DND-41 (cell line): ENCODE measurements around the gene C2CD2.

Experiments
- ATAC-seq: fragments of 200-7000 bp; cut with Tn5 transposase; 3 replicates; pipeline ENCODE4 v1.9.1; 2021; ENCODE audit warnings: low read depth; ENCODE audit not compliant: insufficient read depth
- DNase-seq: peaks from one replicate; pipeline ENCODE4 v3.0.0-alpha.2; 2020
- H2AFZ ChIP-seq: 2 replicates; pipeline ENCODE4 v1.6.0; 2012; ENCODE audit warnings: low read depth, low read length
- H3K27ac ChIP-seq: 2 replicates; pipeline ENCODE4 v1.5.1; 2012; ENCODE audit warnings: low read length, inconsistent platforms
- H3K27me3 ChIP-seq: fragments of 200-600 bp; sonication (generic); 2 replicates; pipeline ENCODE4 v1.6.0; 2012; ENCODE audit warnings: low read length, mild to moderate bottlenecking, inconsistent platforms; ENCODE audit not compliant: insufficient read depth, poor library complexity
- H3K36me3 ChIP-seq: 2 replicates; pipeline ENCODE4 v1.5.1; 2012; ENCODE audit warnings: low read length, inconsistent platforms; ENCODE audit not compliant: insufficient read depth
- H3K4me1 ChIP-seq: 2 replicates; pipeline ENCODE4 v1.5.1; 2012; ENCODE audit warnings: mild to moderate bottlenecking, low read length; ENCODE audit not compliant: insufficient read depth
- H3K4me2 ChIP-seq: 2 replicates; pipeline ENCODE4 v1.6.0; 2012; ENCODE audit warnings: mild to moderate bottlenecking, moderate library complexity, low read length, inconsistent platforms; ENCODE audit not compliant: insufficient read depth
- H3K4me3 ChIP-seq, 2 experiments: fragments of 200-600 bp in 1 of 2; shearing (Covaris generic) in 1 of 2; 2 replicates each; pipeline ENCODE4 v1.5.1; 2012 to 2016; ENCODE audit warnings: inconsistent platforms in 2 of 2, low read length in 2 of 2, mild to moderate bottlenecking in 2 of 2, low read depth in 1 of 2, moderate library complexity in 1 of 2
- H3K79me2 ChIP-seq: 2 replicates; pipeline ENCODE4 v1.6.0; 2012; ENCODE audit warnings: low read length, inconsistent platforms; ENCODE audit not compliant: insufficient read depth
- H3K9ac ChIP-seq: 2 replicates; pipeline ENCODE4 v1.6.0; 2012; ENCODE audit warnings: low read depth, mild to moderate bottlenecking, inconsistent platforms, low read length, moderate library complexity
- H3K9me3 ChIP-seq: 2 replicates; pipeline ENCODE4 v1.5.1; 2012; ENCODE audit warnings: low read length, moderate library complexity, mild to moderate bottlenecking, inconsistent platforms; ENCODE audit not compliant: insufficient read depth, severe bottlenecking
- H4K20me1 ChIP-seq: 2 replicates; pipeline ENCODE4 v1.6.0; 2012; ENCODE audit warnings: low read length; ENCODE audit not compliant: insufficient read depth
- EZH2 ChIP-seq: IDR thresholded peaks from 3 replicates; pipeline ENCODE4 v1.6.1; 2012; ENCODE audit warnings: borderline replicate concordance, low read depth, mild to moderate bottlenecking, moderate library complexity, low read length, inconsistent platforms; ENCODE audit not compliant: severe bottlenecking
- TF ChIP-seq, protein P1 (sequence below): IDR thresholded peaks from 2 replicates; pipeline ENCODE4 v1.5.1; 2012; ENCODE audit warnings: borderline replicate concordance, low read length, moderate library complexity, mild to moderate bottlenecking; ENCODE audit not compliant: poor library complexity, severe bottlenecking; ENCODE audit errors: extremely low read depth

C2CD2 gene

DNA sequence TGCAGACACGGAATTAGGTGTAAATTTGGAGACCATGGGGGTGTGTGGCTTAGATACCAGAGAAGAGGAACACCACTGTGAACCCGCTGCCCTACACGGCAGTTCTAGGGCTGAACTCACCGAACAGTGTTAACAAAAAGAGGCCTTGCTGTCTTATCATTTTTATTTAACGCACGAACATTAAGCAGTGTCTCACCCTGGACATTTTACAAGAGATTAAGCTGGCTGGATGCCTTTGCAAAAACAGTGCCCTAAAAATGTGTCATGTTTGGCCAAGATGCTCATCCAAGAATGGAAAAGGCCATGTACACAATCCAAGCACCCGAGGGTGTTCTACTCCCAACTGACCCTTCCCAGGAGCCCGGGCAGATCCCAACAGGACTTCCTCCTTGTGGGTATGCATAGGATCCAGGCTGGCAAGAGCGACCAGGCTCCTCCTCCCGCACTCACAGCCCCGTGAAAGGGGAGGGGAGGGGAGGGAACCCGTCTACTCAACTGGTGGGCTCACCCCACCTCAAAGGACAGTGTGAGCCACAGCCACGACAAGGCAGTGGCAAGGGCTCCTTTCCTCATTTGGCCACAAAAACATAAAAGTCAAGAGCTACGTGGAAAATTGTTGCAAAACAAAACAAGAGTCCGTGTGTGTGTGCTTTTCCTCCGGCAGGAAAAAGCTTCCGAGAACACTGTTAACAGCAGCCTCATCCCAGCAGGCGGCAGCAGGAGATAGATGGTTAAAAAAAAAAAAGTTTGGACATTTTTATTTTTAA, 20.3 kb downstream of the C2CD2 start:
- Histone ChIP-seq H2AFZ (no peak overlapping the region), H3K4me3 (no peak overlapping the region), H3K9me3 (no peaks in the 10 kb centered on the region), H3K27ac (no peak overlapping the region), H4K20me1 (no peaks in the 10 kb centered on the region), H3K27me3 (no peaks in the 10 kb centered on the region), H3K9ac (no peak overlapping the region), H3K36me3 (no peaks in the 10 kb centered on the region), H3K79me2 (no peaks in the 10 kb centered on the region), H3K4me1 (peaks cover 8% of the 10 kb centered on the region), H3K4me2 (no peak overlapping the region)
- TF ChIP-seq, protein P1, sequence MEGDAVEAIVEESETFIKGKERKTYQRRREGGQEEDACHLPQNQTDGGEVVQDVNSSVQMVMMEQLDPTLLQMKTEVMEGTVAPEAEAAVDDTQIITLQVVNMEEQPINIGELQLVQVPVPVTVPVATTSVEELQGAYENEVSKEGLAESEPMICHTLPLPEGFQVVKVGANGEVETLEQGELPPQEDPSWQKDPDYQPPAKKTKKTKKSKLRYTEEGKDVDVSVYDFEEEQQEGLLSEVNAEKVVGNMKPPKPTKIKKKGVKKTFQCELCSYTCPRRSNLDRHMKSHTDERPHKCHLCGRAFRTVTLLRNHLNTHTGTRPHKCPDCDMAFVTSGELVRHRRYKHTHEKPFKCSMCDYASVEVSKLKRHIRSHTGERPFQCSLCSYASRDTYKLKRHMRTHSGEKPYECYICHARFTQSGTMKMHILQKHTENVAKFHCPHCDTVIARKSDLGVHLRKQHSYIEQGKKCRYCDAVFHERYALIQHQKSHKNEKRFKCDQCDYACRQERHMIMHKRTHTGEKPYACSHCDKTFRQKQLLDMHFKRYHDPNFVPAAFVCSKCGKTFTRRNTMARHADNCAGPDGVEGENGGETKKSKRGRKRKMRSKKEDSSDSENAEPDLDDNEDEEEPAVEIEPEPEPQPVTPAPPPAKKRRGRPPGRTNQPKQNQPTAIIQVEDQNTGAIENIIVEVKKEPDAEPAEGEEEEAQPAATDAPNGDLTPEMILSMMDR = no peak
- no peak for TF ChIP-seq EZH2
- no peak for ATAC-seq
- no peak for DNase-seq

DNA sequence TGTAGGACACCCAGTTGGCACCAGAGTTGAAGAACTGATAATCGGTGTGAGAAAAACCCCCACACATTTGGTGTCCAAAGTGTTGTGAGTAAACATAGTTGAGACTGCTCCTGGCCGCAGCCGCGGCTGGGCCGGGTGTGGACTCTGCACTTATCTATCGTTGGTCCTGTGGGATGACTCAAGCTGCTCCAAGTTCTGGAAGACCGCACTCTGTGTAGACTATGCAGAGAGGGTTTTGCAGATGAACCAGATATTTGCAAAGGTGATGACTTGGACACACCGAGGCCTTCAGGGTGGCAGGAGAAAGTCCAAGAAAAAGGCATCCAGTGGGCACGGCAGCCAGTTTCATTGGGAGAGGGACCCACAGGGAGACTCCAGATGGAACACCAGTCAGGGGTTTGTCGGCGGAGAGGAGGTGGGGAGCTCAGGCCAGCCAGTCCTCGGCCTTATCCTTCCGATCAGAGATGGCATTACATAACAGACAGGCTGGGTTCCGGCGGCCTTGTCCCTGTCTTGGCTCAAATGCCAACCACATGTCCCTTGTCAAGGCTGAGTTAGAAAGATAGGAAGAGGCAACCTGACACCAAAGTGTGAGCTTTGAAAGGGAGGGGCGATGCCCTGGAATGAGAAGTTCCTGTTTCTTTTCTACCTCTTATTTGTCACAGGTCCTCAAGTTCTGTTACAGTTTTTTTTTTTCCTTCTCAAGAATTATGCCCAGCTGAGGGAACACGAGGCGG, 21.1 kb downstream of the C2CD2 start:
- Histone ChIP-seq H3K9ac (no peak overlapping the region), H4K20me1 (no peaks in the 10 kb centered on the region), H3K36me3 (no peaks in the 10 kb centered on the region), H3K27me3 (no peaks in the 10 kb centered on the region), H3K4me3 (no peak overlapping the region), H3K9me3 (no peaks in the 10 kb centered on the region), H3K4me1 (peaks cover 13% of the 10 kb centered on the region), H3K4me2 (no peak overlapping the region), H3K27ac (no peak overlapping the region), H2AFZ (no peak overlapping the region), H3K79me2 (no peaks in the 10 kb centered on the region)
- TF ChIP-seq, protein P1 = no peak
- TF ChIP-seq EZH2 = no peak
- ATAC-seq = no peak
- DNase-seq = no peak

DNA sequence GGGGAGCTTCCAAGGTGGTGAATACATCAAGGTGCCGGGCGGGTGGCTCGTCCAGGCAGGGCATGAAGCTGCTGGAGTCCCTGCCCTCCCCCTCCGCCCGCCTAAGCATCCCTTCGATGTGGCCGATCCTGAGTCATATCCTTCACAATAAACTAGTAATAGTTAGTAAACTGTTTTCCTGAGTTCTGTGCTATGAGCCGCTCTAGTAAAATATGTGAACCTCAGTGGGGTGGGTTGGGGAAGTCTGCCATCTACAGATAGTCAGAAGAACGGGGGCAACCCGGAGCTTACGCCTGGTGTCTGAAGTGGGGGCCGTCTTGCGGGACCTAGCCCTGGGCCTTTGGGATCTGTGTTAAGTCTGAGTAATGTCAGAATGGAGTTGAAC, 21.6 kb downstream of the C2CD2 start:
- TF ChIP-seq, protein P1 = no peak
- no peak for TF ChIP-seq EZH2
- Histone ChIP-seq H4K20me1 (no peaks in the 10 kb centered on the region), H3K4me3 (no peak overlapping the region), H2AFZ (no peak overlapping the region), H3K27me3 (no peaks in the 10 kb centered on the region), H3K9me3 (no peaks in the 10 kb centered on the region), H3K4me1 (peaks cover 19% of the 10 kb centered on the region), H3K27ac (no peak overlapping the region), H3K9ac (no peak overlapping the region), H3K36me3 (no peaks in the 10 kb centered on the region), H3K79me2 (no peaks in the 10 kb centered on the region), H3K4me2 (no peak overlapping the region)
- ATAC-seq (no peak), DNase-seq (no peak)
